ENCODE data around the gene KCTD8.

The KCTD8 gene

GRCh38 chr4:44448521-44449461, at the start of gene KCTD8:
KCTD8 (minus strand) TSS chr4:44448809.
- Histone ChIP-seq H3K27ac (ENCODE audit: low read depth, low read length) (no peak within 1 kb of the TSS), H3K36me3 (ENCODE audit: control insufficient read depth in 5 of 5, insufficient read depth in 5 of 5, low read length in 5 of 5) (no peaks in the 10 kb centered on the region), H3K9me3 (ENCODE audit: control insufficient read depth in 5 of 5, low read length in 5 of 5) (no peaks in the 10 kb centered on the region), H3K4me1 (ENCODE audit: control insufficient read depth in 5 of 5, insufficient read depth in 5 of 5, low read length in 5 of 5) (peaks cover 0 to 29% (median 25%) of the 10 kb centered on the region in 5 donors), H3K9ac (ENCODE audit: low read length in 5 of 5) (peak within 1 kb of the TSS in 1 of 5 donors; percentile 66), H3K27me3 (ENCODE audit: control insufficient read depth in 5 of 5, insufficient read depth in 4 of 5, low read length in 5 of 5) (peaks cover 11 to 29% (median 27%) of the 10 kb centered on the region in 5 donors), H3K4me3 (ENCODE audit: low read depth in 1 of 5, low read length in 5 of 5) (peak within 1 kb of the TSS; percentile 65 to 76 (median 70))

- H3K4me3 ChIP-seq (ENCODE audit: low read depth in 1 of 5, low read length in 5 of 5): no peak overlapping the region
- H3K27me3 ChIP-seq (ENCODE audit: control insufficient read depth in 5 of 5, insufficient read depth in 4 of 5, low read length in 5 of 5): no peaks in the 10 kb centered on the region
These were observed 46.4 kb upstream of the KCTD8 start for GRCh38 chr4:44494810-44495701.

DNA sequence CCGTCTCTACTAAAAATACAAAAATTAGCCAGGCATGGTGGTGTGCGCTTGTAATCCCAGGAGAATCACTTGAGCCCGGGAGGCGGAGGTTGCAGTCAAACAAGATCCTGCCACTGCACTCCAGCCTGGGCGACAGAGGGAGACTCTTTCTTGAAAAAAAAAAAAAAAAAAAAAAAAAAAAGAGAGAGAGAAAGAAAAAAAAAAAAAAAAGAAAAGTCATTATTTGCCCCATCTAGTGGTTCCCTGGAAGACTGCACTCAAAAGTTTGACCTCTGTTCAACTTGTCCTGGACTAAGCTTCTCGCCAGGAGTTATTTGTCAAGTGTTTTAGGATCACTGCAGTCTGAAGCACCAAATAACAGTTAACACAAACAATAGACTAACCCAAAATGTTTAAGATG, 45.3 kb upstream of the KCTD8 start:
- Histone ChIP-seq H3K27me3 (ENCODE audit: control insufficient read depth in 5 of 5, insufficient read depth in 4 of 5, low read length in 5 of 5) (no peaks in the 10 kb centered on the region), H3K9me3 (ENCODE audit: control insufficient read depth in 5 of 5, low read length in 5 of 5) (no peaks in the 10 kb centered on the region), H3K4me3 (ENCODE audit: low read depth in 1 of 5, low read length in 5 of 5) (no peak overlapping the region), H3K36me3 (ENCODE audit: control insufficient read depth in 5 of 5, insufficient read depth in 5 of 5, low read length in 5 of 5) (no peaks in the 10 kb centered on the region), H3K27ac (ENCODE audit: low read depth, low read length) (no peak overlapping the region), H3K9ac (ENCODE audit: low read length in 5 of 5) (no peak overlapping the region), H3K4me1 (ENCODE audit: control insufficient read depth in 5 of 5, insufficient read depth in 5 of 5, low read length in 5 of 5) (no peaks in the 10 kb centered on the region)

More at GRCh38 chr4:44494810-44495701, 46.4 kb upstream of the KCTD8 start:
- H3K27ac ChIP-seq (ENCODE audit: low read depth, low read length): no peak overlapping the region
- no peaks in the 10 kb centered on the region for H3K4me1 ChIP-seq (ENCODE audit: control insufficient read depth in 5 of 5, insufficient read depth in 5 of 5, low read length in 5 of 5)
- no peaks in the 10 kb centered on the region for H3K36me3 ChIP-seq (ENCODE audit: control insufficient read depth in 5 of 5, insufficient read depth in 5 of 5, low read length in 5 of 5)
- H3K9ac ChIP-seq (ENCODE audit: low read length in 5 of 5): no peak overlapping the region
- no peaks in the 10 kb centered on the region for H3K9me3 ChIP-seq (ENCODE audit: control insufficient read depth in 5 of 5, low read length in 5 of 5)

DNA sequence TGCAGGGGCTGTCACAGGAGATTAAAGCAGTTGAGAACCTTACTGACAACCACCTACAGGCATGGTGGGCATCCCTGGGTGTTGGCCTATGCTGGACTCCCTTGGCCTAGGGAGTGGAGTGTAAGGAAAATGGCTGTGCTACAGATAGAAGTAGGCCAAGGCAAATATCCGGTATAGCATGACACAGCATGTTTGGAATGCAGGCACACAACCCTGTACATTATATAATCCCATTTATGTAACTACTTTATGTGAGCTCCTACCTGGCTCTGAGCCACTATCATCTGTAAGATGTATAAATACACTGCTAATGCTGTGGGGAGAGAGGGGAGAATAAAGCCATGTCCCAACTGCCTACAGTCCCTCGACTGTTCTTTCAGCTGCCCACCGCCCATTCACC, 38.7 kb upstream of the KCTD8 start:
- Histone ChIP-seq H3K27ac (ENCODE audit: low read depth, low read length) (no peak overlapping the region), H3K9ac (ENCODE audit: low read length in 5 of 5) (no peak overlapping the region), H3K9me3 (ENCODE audit: control insufficient read depth in 5 of 5, low read length in 5 of 5) (peaks cover 0 to 4% (median 3%) of the 10 kb centered on the region in 5 donors), H3K4me3 (ENCODE audit: low read depth in 1 of 5, low read length in 5 of 5) (no peak overlapping the region), H3K36me3 (ENCODE audit: control insufficient read depth in 5 of 5, insufficient read depth in 5 of 5, low read length in 5 of 5) (no peaks in the 10 kb centered on the region), H3K4me1 (ENCODE audit: control insufficient read depth in 5 of 5, insufficient read depth in 5 of 5, low read length in 5 of 5) (no peaks in the 10 kb centered on the region), H3K27me3 (ENCODE audit: control insufficient read depth in 5 of 5, insufficient read depth in 4 of 5, low read length in 5 of 5) (no peaks in the 10 kb centered on the region)

DNA sequence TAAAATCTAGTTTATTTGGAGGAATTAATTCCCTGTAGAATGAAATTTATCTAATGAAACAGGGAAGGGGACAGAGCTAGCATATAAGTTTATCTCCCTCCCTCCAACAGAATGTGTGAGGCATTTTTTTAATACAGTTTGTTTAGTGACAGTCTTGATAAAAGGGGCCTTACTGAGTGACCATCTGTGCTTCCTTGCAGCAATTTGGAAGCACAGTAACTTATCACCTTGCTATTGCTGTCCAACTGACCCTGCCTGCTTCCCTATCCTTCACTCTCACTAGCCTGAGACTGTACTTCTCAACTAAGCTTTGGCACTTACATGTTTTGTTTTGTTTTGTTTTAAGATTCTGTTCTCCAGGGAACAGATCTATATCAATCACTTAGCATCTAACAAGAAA, 31.1 kb upstream of the KCTD8 start:
- Histone ChIP-seq H3K4me1 (ENCODE audit: control insufficient read depth in 5 of 5, insufficient read depth in 5 of 5, low read length in 5 of 5) (no peaks in the 10 kb centered on the region), H3K27me3 (ENCODE audit: control insufficient read depth in 5 of 5, insufficient read depth in 4 of 5, low read length in 5 of 5) (no peaks in the 10 kb centered on the region), H3K9me3 (ENCODE audit: control insufficient read depth in 5 of 5, low read length in 5 of 5) (peaks cover 0 to 5% (median 4%) of the 10 kb centered on the region in 5 donors), H3K4me3 (ENCODE audit: low read depth in 1 of 5, low read length in 5 of 5) (no peak overlapping the region), H3K36me3 (ENCODE audit: control insufficient read depth in 5 of 5, insufficient read depth in 5 of 5, low read length in 5 of 5) (no peaks in the 10 kb centered on the region), H3K9ac (ENCODE audit: low read length in 5 of 5) (no peak overlapping the region), H3K27ac (ENCODE audit: low read depth, low read length) (no peak overlapping the region)

DNA sequence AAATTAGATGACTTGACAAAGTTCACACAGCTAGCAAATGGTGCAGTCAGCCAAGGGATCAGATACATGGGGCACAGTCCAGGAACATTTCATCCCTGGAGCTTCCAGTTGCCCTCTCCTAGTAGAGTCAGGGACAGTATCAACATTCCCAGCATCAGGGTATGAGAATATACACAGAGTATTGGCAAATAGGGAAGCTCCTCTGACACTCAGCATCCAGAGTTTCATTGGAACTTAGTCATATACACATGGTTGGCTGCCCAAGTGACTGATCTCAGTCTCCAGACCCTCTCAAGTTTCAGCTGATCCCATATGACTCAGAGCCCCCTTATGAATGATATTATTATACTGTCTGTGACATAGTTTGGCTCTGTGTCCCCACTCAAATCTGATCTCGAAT, 13.7 kb upstream of the KCTD8 start:
- Histone ChIP-seq H3K4me3 (ENCODE audit: low read depth in 1 of 5, low read length in 5 of 5) (no peak overlapping the region), H3K36me3 (ENCODE audit: control insufficient read depth in 5 of 5, insufficient read depth in 5 of 5, low read length in 5 of 5) (no peaks in the 10 kb centered on the region), H3K9ac (ENCODE audit: low read length in 5 of 5) (no peak overlapping the region), H3K9me3 (ENCODE audit: control insufficient read depth in 5 of 5, low read length in 5 of 5) (no peaks in the 10 kb centered on the region), H3K27me3 (ENCODE audit: control insufficient read depth in 5 of 5, insufficient read depth in 4 of 5, low read length in 5 of 5) (no peaks in the 10 kb centered on the region), H3K27ac (ENCODE audit: low read depth, low read length) (no peak overlapping the region), H3K4me1 (ENCODE audit: control insufficient read depth in 5 of 5, insufficient read depth in 5 of 5, low read length in 5 of 5) (no peaks in the 10 kb centered on the region)

GRCh38 chr4:44447563-44448504, 775 bp downstream of the KCTD8 start:
- Histone ChIP-seq H3K4me1 (ENCODE audit: control insufficient read depth in 5 of 5, insufficient read depth in 5 of 5, low read length in 5 of 5) (peaks cover 0 to 29% (median 25%) of the 10 kb centered on the region in 5 donors), H3K9me3 (ENCODE audit: control insufficient read depth in 5 of 5, low read length in 5 of 5) (no peaks in the 10 kb centered on the region), H3K36me3 (ENCODE audit: control insufficient read depth in 5 of 5, insufficient read depth in 5 of 5, low read length in 5 of 5) (no peaks in the 10 kb centered on the region), H3K4me3 (ENCODE audit: low read depth in 1 of 5, low read length in 5 of 5) (peak overlapping the region in 4 of 5 donors; percentile 65 to 76 (median 68)), H3K27ac (ENCODE audit: low read depth, low read length) (no peak overlapping the region), H3K9ac (ENCODE audit: low read length in 5 of 5) (no peak overlapping the region), H3K27me3 (ENCODE audit: control insufficient read depth in 5 of 5, insufficient read depth in 4 of 5, low read length in 5 of 5) (peaks cover 11 to 29% (median 27%) of the 10 kb centered on the region in 5 donors)

GRCh38 chr4:44446801-44447562, 1.6 kb downstream of the KCTD8 start:
- peak overlapping the region in 4 of 5 donors; percentile 56 to 76 (median 68) for H3K4me3 ChIP-seq (ENCODE audit: low read depth in 1 of 5, low read length in 5 of 5)
- H3K4me1 ChIP-seq (ENCODE audit: control insufficient read depth in 5 of 5, insufficient read depth in 5 of 5, low read length in 5 of 5): peaks cover 0 to 29% (median 25%) of the 10 kb centered on the region in 5 donors
- H3K36me3 ChIP-seq (ENCODE audit: control insufficient read depth in 5 of 5, insufficient read depth in 5 of 5, low read length in 5 of 5): no peaks in the 10 kb centered on the region
- H3K9me3 ChIP-seq (ENCODE audit: control insufficient read depth in 5 of 5, low read length in 5 of 5): no peaks in the 10 kb centered on the region
- H3K9ac ChIP-seq (ENCODE audit: low read length in 5 of 5): no peak overlapping the region
- no peak overlapping the region for H3K27ac ChIP-seq (ENCODE audit: low read depth, low read length)
- peaks cover 11 to 29% (median 25%) of the 10 kb centered on the region in 5 donors for H3K27me3 ChIP-seq (ENCODE audit: control insufficient read depth in 5 of 5, insufficient read depth in 4 of 5, low read length in 5 of 5)

- Histone ChIP-seq H3K36me3 (ENCODE audit: control insufficient read depth in 5 of 5, insufficient read depth in 5 of 5, low read length in 5 of 5) (no peaks in the 10 kb centered on the region), H3K4me3 (ENCODE audit: low read depth in 1 of 5, low read length in 5 of 5) (no peak overlapping the region), H3K9ac (ENCODE audit: low read length in 5 of 5) (no peak overlapping the region), H3K4me1 (ENCODE audit: control insufficient read depth in 5 of 5, insufficient read depth in 5 of 5, low read length in 5 of 5) (peaks cover 0 to 29% (median 25%) of the 10 kb centered on the region in 5 donors), H3K27me3 (ENCODE audit: control insufficient read depth in 5 of 5, insufficient read depth in 4 of 5, low read length in 5 of 5) (peaks cover 11 to 29% (median 23%) of the 10 kb centered on the region in 5 donors), H3K9me3 (ENCODE audit: control insufficient read depth in 5 of 5, low read length in 5 of 5) (no peaks in the 10 kb centered on the region), H3K27ac (ENCODE audit: low read depth, low read length) (no peak overlapping the region)
These were observed 2.4 kb downstream of the KCTD8 start for GRCh38 chr4:44446191-44446590.
